ENCODE data around the gene ARID3B.
A peak's percentile ranks its signal among the peaks of the same experiment; 100 is the strongest.

The ARID3B gene

GRCh38 chr15:74604983-74605794, 64.2 kb downstream of the ARID3B start:
- no peak for DNase-seq (ENCODE audit: low spot score)

GRCh38 chr15:74605795-74606150, 64.8 kb downstream of the ARID3B start:
- DNase-seq (ENCODE audit: low spot score), result no peak

GRCh38 chr15:74608786-74609185, 67.8 kb downstream of the ARID3B start:
- DNase-seq (ENCODE audit: low spot score), result no peak

- DNase-seq (ENCODE audit: low spot score), result no peak
Measured at GRCh38 chr15:74609938-74610301, 68.9 kb downstream of the ARID3B start.

- no peak for DNase-seq (ENCODE audit: low spot score)
Measured at GRCh38 chr15:74610302-74610951, 69.4 kb downstream of the ARID3B start.

- no peak for DNase-seq (ENCODE audit: low spot score)
Measured at GRCh38 chr15:74611341-74611740, 70.3 kb downstream of the ARID3B start.

- no peak for DNase-seq (ENCODE audit: low spot score)
Measured at GRCh38 chr15:74611834-74612233, 70.8 kb downstream of the ARID3B start.

GRCh38 chr15:74612677-74613076, 71.7 kb downstream of the ARID3B start:
- DNase-seq (ENCODE audit: low spot score), result no peak

- DNase-seq (ENCODE audit: low spot score), result no peak
Measured at GRCh38 chr15:74613089-74613952, 72.3 kb downstream of the ARID3B start.

- DNase-seq (ENCODE audit: low spot score), result no peak
Measured at GRCh38 chr15:74613953-74614743, 73.1 kb downstream of the ARID3B start.

- DNase-seq (ENCODE audit: low spot score), result peak; percentile 93
Measured at GRCh38 chr15:74614744-74615507, 73.9 kb downstream of the ARID3B start.

GRCh38 chr15:74615508-74616365, 74.7 kb downstream of the ARID3B start, which contains the start of gene CLK3:
Gene CLK3, plus strand, starts transcription at chr15:74615836. Its CDS starts 3,361 bp downstream, at chr15:74619197.
- DNase-seq (ENCODE audit: low spot score), result peak; percentile 95

- DNase-seq (ENCODE audit: low spot score), result peak; percentile 55
Measured at GRCh38 chr15:74616366-74616939, 75.4 kb downstream of the ARID3B start.

- no peak for DNase-seq (ENCODE audit: low spot score)
Measured at GRCh38 chr15:74616996-74617395, 76.0 kb downstream of the ARID3B start.

- no peak for DNase-seq (ENCODE audit: low spot score)
Measured at GRCh38 chr15:74618841-74619596, 78.0 kb downstream of the ARID3B start.

GRCh38 chr15:74619916-74620635, 79.1 kb downstream of the ARID3B start:
- no peak for DNase-seq (ENCODE audit: low spot score)

GRCh38 chr15:74620636-74621545, 79.9 kb downstream of the ARID3B start:
- peak; percentile 79 for DNase-seq (ENCODE audit: low spot score)

Measured in CD4-positive, alpha-beta T cell treated with Interleukin-2 at 100 ng/mL for 4 hours (primary cell).